Measurements from ENCODE around the gene EML4. TPM values are rescaled to one million over a fixed set of nuclear protein-coding genes. Genes with fewer than 3 reads are reported as not detected.
"Not testable (repeated sequence)": the region's sequence is repeated elsewhere in the genome, so short reads cannot be mapped to it uniquely, and the experiment has no call there.

Gene EML4, protein sequence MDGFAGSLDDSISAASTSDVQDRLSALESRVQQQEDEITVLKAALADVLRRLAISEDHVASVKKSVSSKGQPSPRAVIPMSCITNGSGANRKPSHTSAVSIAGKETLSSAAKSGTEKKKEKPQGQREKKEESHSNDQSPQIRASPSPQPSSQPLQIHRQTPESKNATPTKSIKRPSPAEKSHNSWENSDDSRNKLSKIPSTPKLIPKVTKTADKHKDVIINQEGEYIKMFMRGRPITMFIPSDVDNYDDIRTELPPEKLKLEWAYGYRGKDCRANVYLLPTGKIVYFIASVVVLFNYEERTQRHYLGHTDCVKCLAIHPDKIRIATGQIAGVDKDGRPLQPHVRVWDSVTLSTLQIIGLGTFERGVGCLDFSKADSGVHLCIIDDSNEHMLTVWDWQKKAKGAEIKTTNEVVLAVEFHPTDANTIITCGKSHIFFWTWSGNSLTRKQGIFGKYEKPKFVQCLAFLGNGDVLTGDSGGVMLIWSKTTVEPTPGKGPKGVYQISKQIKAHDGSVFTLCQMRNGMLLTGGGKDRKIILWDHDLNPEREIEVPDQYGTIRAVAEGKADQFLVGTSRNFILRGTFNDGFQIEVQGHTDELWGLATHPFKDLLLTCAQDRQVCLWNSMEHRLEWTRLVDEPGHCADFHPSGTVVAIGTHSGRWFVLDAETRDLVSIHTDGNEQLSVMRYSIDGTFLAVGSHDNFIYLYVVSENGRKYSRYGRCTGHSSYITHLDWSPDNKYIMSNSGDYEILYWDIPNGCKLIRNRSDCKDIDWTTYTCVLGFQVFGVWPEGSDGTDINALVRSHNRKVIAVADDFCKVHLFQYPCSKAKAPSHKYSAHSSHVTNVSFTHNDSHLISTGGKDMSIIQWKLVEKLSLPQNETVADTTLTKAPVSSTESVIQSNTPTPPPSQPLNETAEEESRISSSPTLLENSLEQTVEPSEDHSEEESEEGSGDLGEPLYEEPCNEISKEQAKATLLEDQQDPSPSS
- 111 TPM for total RNA-seq

- DNase-seq (ENCODE audit: low spot score): peak; percentile 93
Measured at GRCh38 chr2:42169100-42169873, at the start of gene EML4. Gene EML4 (plus strand): TSS chr2:42169353. CDS start chr2:42169612, 259 bp downstream.

DNA sequence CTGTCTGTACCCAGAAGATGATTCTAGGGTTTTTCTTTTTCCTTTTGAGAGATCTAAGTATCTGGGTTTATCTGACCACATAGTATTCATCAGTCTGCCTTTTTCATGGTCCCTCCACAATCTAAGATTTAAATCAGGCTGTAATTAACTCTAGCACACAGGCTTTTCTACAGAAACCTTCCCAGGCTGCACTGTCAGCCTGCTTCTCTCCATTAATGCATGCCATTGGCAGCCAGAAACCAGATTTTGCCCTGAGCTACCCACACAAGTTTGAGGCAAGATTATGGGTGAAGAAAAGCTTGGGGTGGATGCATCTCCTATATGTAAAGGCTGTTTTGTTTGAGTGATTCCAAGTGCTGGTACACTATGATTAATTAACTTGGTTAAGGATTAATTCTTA is 45.7 kb upstream of the EML4 start:
- no peak for DNase-seq (ENCODE audit: low spot score)

DNA sequence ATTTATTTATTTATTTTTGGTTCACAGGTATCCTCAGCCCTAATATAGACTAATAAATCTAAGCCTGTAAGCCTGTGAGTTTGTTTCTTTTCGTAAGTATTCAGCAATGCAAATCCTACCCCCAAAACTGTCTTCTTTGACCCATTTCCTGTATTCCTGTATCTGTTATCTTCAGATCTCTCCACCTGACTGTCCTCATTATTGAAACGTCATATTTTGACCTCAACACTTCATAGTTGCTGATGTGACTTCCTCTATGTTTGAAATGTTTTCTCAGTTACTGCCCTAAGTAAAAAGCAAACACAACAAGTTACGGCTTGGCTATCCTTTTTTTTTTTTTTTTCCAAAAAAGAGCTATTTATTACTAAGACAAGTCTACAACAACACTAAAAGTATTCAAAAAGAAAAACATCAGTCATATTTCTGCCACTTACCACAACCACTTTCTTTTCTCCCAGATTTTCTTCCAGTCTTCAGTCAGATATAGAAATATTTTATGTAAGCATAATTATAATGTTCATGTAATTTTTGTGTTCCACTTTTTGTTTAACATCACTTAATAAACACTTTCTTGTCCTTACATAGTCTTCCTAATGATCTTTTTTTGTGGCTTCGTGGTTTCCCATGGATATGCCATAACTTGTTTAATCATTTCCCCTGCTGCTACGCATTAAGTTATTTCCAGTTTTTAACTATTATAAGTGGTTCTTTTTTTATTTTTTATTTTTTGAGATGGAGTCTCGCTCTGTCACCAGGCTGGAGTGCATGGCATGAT is 45.0 kb upstream of the EML4 start:
- no peak for DNase-seq (ENCODE audit: low spot score)

GRCh38 chr2:42125841-42126594 is 43.1 kb upstream of the EML4 start:
- no peak for DNase-seq (ENCODE audit: low spot score)

DNA sequence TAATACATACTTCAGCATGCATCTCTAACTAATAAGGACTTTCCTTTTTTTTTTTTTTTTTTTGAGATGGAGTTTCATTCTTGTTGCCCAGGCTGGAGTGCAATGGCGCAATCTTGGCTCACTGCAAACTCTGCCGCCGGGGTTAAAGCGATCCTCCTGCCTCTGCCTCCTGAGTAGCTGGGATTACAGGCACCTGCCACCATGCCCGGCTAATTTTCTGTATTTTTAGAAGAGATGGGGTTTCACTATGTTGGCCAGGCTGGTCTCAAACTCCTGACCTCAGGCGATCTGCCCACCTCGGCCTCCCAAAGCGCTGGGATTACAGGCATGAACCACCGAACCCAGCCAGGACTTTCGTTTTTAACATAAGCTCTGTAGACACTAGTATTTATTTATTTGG is 42.3 kb upstream of the EML4 start:
- not testable (repeated sequence) for DNase-seq (ENCODE audit: low spot score)

DNA sequence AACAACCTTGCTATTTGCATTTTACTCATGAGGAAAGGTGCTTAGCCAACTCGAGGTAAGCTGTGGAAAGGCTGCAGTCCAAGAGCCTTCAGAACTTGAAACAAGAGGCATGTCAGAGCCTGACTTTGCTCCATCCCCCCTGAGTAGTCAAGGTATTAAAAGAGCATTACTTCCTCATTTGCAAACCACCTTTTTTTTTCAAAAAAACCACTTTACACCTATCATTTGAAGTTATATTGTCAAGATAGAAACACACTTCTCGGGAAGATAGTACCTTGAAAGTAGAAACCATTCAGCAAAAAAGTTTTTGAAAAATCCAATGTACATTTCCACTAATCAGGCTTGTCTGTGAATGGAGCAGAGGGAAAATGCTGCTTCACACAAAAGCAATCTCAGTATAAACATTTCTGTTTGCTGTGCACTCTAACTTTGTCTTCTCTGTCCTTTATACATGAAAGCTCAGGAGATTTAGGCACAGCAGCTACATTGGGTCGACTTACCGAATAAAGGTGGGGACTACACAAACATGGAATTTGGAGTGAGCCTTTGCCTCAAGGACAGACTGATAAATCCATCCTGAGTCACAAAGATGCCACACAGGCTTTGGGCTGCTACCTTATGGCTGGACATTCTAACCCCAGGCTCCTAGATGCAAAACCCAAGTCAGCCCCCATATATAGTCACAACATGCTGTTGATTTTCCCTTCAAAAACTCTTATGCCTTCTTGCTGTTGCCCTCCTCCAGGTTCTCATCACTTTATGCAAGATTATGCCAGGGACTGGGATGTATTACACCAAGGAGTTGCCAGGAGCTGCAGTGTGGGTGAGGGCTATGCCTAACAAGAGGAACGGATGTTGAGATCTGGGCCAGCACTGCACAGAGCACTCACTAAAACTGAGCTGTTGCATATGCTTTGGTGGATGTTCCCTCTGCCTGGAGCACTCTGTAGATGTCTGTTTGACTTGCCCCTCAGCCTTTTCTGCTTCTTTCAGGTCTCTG is 41.4 kb upstream of the EML4 start:
- no peak for DNase-seq (ENCODE audit: low spot score)

DNA sequence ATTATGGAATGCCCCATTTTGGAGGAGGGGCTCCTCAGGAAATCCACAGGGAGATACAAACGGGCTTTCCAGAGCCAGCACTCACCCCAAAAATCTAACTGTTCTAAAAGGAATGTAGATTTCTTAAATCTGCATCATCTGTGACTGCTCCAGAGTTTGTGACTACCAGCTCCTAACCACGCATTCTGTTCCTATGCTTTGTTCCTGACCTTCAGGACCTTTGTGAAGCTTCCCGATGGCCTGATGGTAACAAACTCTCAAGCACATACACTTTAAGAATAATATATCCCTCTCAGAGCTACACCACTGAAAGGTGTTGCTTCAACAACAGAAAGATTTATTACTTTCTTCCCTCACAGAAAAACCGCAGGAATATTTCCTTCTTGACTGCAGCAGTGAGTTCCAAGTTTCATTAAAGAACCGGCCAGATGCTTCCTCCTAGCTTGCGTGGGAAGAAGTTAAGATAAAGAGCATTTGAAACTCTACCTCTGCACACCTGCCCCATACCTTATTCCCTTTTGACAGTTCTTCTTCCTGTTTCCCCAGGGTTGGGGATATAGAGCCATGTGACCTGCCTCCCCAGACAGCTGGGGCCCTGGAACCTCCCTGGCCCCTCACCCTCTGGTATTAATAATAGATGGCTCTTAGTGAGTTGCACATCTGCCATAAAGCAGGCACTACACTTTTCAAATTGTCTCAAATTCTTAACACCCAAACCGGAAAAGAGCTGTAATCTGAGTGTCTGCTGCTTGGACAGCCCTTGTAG is 40.2 kb upstream of the EML4 start:
- no peak for DNase-seq (ENCODE audit: low spot score)

DNA sequence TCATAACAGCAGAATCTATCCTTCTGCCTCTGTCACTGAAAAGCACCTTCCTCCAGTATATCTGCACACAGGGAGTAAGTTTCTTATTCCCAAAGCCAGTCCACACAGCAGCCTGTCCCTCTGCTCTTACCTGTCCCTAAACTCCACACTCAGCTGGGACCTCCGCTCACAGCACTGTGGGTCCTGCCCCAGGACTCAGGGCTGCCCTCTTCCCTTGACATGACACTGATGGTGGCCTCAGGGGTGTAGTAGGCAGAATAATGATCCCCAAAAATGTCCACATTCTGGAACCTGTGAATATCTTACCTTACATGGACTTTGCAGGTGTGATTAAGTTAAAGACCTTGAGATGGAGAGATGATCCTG is 39.7 kb upstream of the EML4 start:
- DNase-seq (ENCODE audit: low spot score): no peak

- DNase-seq (ENCODE audit: low spot score): no peak
Measured at GRCh38 chr2:42129947-42130346, 39.2 kb upstream of the EML4 start.

GRCh38 chr2:42130858-42131257 is 38.3 kb upstream of the EML4 start:
- DNase-seq (ENCODE audit: low spot score): not testable (repeated sequence)

DNA sequence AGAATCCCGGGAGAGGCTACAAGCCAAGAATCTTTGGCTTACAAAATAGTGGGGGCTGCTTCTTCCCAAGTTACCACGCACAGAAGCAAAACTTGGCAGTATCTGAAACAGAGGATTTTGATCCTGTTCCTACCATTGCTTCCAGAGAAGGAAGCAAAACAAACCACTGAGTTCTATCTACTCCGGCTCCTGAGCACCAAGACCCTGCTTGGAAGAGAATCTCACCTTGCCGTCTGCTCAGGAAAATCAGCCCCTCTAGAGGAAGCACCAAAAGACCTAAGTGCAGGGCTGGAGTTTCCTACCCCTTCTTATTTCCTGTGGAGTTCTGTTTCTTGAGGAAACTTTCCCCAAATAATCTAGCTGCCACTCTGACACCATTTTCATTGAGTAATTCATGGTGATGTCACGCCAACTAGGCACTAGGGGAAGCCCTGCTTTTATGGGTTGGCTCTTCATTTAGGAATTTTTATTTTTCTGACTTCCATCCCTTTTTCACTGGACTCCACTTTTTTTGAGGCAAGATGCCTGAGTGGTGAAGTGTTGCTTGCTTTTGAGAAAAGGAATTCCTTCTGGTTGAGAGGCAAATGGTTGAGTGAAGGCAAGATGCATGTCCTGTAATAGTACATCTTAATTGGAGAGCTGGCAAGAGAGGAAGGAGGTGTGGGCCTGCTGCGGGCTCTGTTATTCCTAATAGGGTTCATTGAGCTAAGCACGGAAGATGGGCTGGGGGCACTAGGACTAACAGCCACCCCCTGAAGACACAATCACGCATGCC is 36.8 kb upstream of the EML4 start:
- no peak for DNase-seq (ENCODE audit: low spot score)

DNA sequence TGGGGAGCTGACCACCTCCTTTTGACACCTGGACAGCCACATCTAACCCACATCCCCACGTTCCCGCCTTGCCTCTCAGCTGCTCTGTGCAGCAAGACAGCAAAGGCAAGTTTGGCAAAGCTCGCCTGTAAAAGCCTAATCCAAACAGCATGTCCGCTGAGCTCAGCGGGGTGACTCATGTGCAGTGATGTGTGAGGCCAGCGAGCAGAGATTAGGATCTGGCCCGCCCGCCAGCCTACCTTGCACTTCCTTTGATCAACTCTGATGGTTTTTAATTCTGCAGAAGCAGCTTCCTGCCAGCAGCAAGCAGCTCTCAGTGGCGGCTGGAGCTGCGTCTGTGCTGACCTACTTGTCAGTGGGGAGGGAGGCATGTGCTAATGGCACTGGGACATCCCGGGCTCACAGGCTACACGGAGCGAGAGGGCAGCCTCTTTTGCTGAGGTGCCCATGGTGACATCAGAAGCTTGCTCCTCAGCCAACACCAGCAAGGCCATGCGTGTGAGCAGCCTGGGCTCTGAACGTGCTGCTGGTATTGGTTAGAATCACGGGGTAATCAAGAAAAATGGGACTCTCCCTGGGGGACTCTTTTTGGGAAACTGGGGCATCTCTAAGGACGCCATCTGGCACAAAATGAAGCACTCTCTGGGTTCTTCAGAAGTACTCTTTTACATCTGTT is 36.0 kb upstream of the EML4 start:
- peak; percentile 90 for DNase-seq (ENCODE audit: low spot score)

- no peak for DNase-seq (ENCODE audit: low spot score)
Measured at GRCh38 chr2:42133771-42134195, 35.4 kb upstream of the EML4 start.

GRCh38 chr2:42134401-42134932 is 34.7 kb upstream of the EML4 start:
- DNase-seq (ENCODE audit: low spot score): not testable (repeated sequence)

DNA sequence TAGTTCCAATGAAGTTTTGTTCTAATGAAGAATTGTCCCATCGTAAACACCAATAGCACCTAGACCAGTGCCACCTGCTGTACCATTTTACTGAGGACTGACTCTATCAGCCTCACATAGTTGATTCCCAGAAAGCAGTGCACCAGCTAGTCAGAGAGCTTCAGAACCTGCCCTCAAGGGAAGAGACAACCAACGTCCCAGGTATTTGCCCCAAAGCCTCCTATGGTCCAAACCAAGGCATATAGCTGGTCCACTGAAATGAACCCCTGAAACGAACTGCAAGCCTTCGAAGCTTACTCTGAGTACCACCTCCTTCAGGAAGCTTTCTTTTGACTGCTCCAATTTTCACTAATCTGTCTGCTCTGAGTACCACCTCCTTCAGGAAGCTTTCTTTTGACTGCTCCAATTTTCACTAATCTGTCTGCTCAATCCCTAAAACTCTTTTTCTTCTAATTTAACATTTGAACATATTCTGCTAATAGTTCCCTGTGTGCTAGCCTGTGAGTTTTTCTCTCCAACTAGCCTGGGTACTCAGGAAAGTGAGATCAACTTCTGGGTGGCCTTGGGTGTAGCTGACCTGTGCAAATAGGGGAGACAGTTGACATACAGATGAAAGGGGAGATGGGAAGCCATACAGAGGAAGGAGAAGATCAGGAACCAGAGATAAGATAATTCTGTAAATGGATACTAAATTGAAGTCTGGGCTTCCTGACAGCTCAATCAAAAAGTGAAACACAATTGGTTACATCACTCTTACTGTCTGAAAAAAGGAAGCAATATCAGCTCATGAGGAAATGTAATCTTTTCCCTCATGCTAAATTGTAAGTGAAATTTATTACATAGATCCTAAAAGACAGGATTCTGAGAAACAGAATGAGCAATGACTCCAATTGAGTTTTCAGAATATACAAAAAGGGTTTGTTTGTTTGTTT is 33.5 kb upstream of the EML4 start:
- DNase-seq (ENCODE audit: low spot score): no peak

DNA sequence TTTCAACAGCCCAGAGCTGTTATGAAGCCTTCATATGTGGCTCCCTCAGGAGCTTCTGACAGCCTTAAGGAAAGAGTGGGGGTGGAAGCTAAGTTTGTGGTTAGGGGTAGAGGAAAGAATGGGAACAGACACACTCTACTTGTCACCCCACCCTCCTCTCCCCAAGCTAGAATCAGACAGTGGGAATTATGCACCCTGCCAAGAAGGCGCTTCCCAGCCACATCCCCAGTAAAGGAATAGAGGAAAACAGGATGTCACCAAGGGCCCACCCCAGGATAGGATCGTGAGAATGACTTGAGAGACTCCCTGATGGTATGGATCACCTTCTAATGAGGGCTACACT is 32.4 kb upstream of the EML4 start:
- DNase-seq (ENCODE audit: low spot score): no peak
